A549 treated with DMSO at 1 μM for 4 hours (cell line): ENCODE results near the gene WDR86. TPM values are rescaled to one million over a fixed set of nuclear protein-coding genes. Genes with fewer than 3 reads are reported as not detected.

ENCODE experiments used
- total RNA-seq: library from RNA; stranded (reverse); fragments of 200-300 nt; extraction: Qiagen RNA extraction; gene quantifications from 5 replicates; pipeline ENCODE4 v1.2.3, GENCODE V29; 2022; ENCODE audit warnings: low read depth

WDR86 gene
- 0.07 to 0.20 TPM (median 0.13 TPM) in 4 of 5 replicates, not detected in the other for total RNA-seq

GRCh38 chr7:151409667-151410404, at the start of gene WDR86:
WDR86 (minus strand) TSS chr7:151410038; CDS start chr7:151409589, 449 bp downstream.

GRCh38 chr7:151439855-151440798, 30.3 kb upstream of the WDR86 start, which contains the start of gene CRYGN:
CRYGN (minus strand) TSS chr7:151440141; CDS start chr7:151439917, 224 bp downstream.

DNA sequence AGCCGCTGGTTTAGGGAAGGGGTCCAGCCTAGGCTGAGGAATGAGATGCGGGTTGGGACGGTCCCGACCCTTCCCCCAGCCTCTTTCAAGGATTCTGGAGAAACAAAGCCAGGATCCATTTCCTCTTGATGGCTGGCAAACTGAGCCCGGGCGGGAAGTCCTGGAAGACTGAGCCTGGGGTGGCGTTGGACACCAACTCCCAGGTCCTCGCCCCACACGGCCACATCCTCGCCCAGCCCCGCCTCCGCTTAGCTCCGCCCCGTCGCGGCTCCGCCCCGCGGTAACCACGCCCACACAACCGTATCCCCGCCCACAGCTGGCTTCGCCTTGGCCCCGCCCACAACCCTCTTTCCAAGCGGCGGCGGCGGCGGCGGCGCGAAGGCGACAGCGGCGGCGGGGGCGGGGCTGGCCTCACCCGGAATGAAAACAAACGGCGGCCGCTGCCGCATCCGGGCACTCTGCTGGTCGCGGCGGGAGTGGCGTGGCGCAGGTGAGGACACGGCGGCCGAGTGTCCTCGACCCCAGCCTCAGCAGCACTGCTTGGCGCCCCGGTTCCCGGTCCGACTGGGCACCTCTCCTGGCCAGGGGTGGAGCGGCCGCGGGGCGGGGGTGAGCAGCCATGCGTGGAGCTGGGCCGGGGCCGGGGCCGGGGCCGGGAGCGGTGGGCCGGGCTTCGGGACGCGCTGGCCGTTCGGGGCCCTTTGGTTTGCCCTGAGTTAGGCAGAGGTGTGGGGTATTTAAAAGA, 68.3 kb downstream of the WDR86 start, which contains the start of gene NUB1:
TSS of gene NUB1 (plus strand) at position 456 of the 745 bp plus-strand sequence. CDS start 3,538 bp downstream, outside the sequence.

Other genes starting within 250 kb of the WDR86 start
- 0.18 TPM in 1 of 5 replicates, not detected in the others for gene GBX1, start 242.3 kb downstream of the WDR86 start, total RNA-seq
- gene ASB10, start 222.8 kb downstream of the WDR86 start, total RNA-seq, result not detected in 5 replicates
- not detected in 5 replicates for gene H2BK1, start 199.6 kb downstream of the WDR86 start, total RNA-seq
- 65.3 to 71.7 TPM (median 70.5 TPM) in 5 replicates for gene ABCF2, start 182.8 kb downstream of the WDR86 start, total RNA-seq
- gene CHPF2, start 177.6 kb downstream of the WDR86 start, total RNA-seq, result 43.2 to 52.5 TPM (median 47.1 TPM) in 5 replicates
- 7.9 to 12.4 TPM (median 10.5 TPM) in 5 replicates for gene SMARCD3, start 161.3 kb downstream of the WDR86 start, total RNA-seq
- gene NUB1, start 68.2 kb downstream of the WDR86 start, total RNA-seq, result 36.4 to 41.6 TPM (median 39.4 TPM) in 5 replicates
- gene CRYGN, start 30.1 kb upstream of the WDR86 start, total RNA-seq, result not detected in 5 replicates
- 113 to 169 TPM (median 156 TPM) in 5 replicates for gene RHEB, start 109.9 kb upstream of the WDR86 start, total RNA-seq